GM19025 (cell line): ENCODE data around the gene GOSR2.
A peak's percentile ranks its signal among the peaks of the same experiment; 100 is the strongest.

ENCODE experiments used
- ATAC-seq: cut with Tn5 transposase; IDR thresholded peaks from one replicate; pipeline ENCODE4 v1.9.1; 2021; ENCODE audit warnings: mild to moderate bottlenecking, low read depth, moderate library complexity; ENCODE audit not compliant: unreplicated experiment

The GOSR2 gene

GRCh38 chr17:46922804-46923635 lies at the start of gene GOSR2:
GOSR2 (plus strand) TSS chr17:46923160; CDS start chr17:46923193, 33 bp downstream.
- ATAC-seq: peak; percentile 87

GRCh38 chr17:46873941-46874645 lies 48.9 kb upstream of the GOSR2 start:
- ATAC-seq: no peak

- no peak for ATAC-seq
These were observed 48.1 kb upstream of the GOSR2 start for GRCh38 chr17:46874906-46875305.

- ATAC-seq: no peak
These were observed 47.1 kb upstream of the GOSR2 start for GRCh38 chr17:46875849-46876352.

GRCh38 chr17:46876353-46876887 lies 46.5 kb upstream of the GOSR2 start:
- no peak for ATAC-seq

GRCh38 chr17:46876926-46877325 lies 46.0 kb upstream of the GOSR2 start:
- no peak for ATAC-seq

GRCh38 chr17:46877466-46877865 lies 45.5 kb upstream of the GOSR2 start:
- ATAC-seq: no peak

GRCh38 chr17:46878055-46878454 lies 44.9 kb upstream of the GOSR2 start:
- ATAC-seq: no peak

- ATAC-seq: no peak
These were observed 43.9 kb upstream of the GOSR2 start for GRCh38 chr17:46879101-46879500.

- ATAC-seq: no peak
These were observed 41.9 kb upstream of the GOSR2 start for GRCh38 chr17:46881015-46881414.

GRCh38 chr17:46882666-46883065 lies 40.3 kb upstream of the GOSR2 start:
- ATAC-seq: no peak

GRCh38 chr17:46883871-46884520 lies 39.0 kb upstream of the GOSR2 start:
- ATAC-seq: no peak

GRCh38 chr17:46884552-46884951 lies 38.4 kb upstream of the GOSR2 start:
- no peak for ATAC-seq

- no peak for ATAC-seq
These were observed 37.3 kb upstream of the GOSR2 start for GRCh38 chr17:46885415-46886309.

- no peak for ATAC-seq
These were observed 36.7 kb upstream of the GOSR2 start for GRCh38 chr17:46886310-46886663.

GRCh38 chr17:46887717-46888116 lies 35.2 kb upstream of the GOSR2 start:
- ATAC-seq: no peak

GRCh38 chr17:46888727-46889126 lies 34.2 kb upstream of the GOSR2 start:
- ATAC-seq: no peak

GRCh38 chr17:46889519-46889918 lies 33.4 kb upstream of the GOSR2 start:
- ATAC-seq: no peak

GRCh38 chr17:46889992-46890564 lies 32.9 kb upstream of the GOSR2 start:
- no peak for ATAC-seq

GRCh38 chr17:46890638-46891037 lies 32.3 kb upstream of the GOSR2 start:
- ATAC-seq: no peak
